SU-DHL-6 (cell line): Measurements from ENCODE around the gene OASL.

ENCODE experiments used
- H2AFZ ChIP-seq: fragments of 200-600 bp; sonication (generic); 2 replicates; pipeline ENCODE4 v1.6.1; 2014; ENCODE audit warnings: low read depth, mild to moderate bottlenecking, moderate library complexity, mixed read lengths, antibody characterized with exemption, low read length; ENCODE audit not compliant: severe bottlenecking
- H3F3A ChIP-seq: fragments of 200-600 bp; shearing (Covaris generic); 2 replicates; pipeline ENCODE4 v1.6.0; 2016; ENCODE audit warnings: antibody characterized with exemption, mild to moderate bottlenecking; ENCODE audit not compliant: insufficient read depth
- H3K27ac ChIP-seq: fragments of 200-600 bp; sonication (generic); 2 replicates; pipeline ENCODE4 v1.5.1; 2016; ENCODE audit warnings: low read depth, mild to moderate bottlenecking, low read length, moderate library complexity, mixed read lengths
- H3K27me3 ChIP-seq: fragments of 200-600 bp; sonication (generic), shearing (Covaris generic); 2 replicates; pipeline ENCODE4 v1.6.0; 2014; ENCODE audit warnings: mild to moderate bottlenecking, low read length
- H3K36me3 ChIP-seq: fragments of 200-600 bp; sonication (generic); 2 replicates; pipeline ENCODE4 v1.6.1; 2014; ENCODE audit warnings: mild to moderate bottlenecking, low read length, mixed read lengths
- H3K4me2 ChIP-seq: fragments of 300-600, 200-600 bp; shearing (Covaris generic), sonication (generic); 2 replicates; pipeline ENCODE4 v1.6.0; 2014; ENCODE audit warnings: low read length, low read depth, mild to moderate bottlenecking; ENCODE audit not compliant: poor library complexity, severe bottlenecking
- H3K4me3 ChIP-seq: fragments of 200-600 bp; sonication (generic); 2 replicates; pipeline ENCODE4 v1.5.1; 2014; ENCODE audit warnings: antibody characterized with exemption, low read length, mild to moderate bottlenecking, mixed read lengths; ENCODE audit not compliant: insufficient read depth, poor library complexity, severe bottlenecking
- H3K79me2 ChIP-seq: fragments of 200-600 bp; sonication (generic); 2 replicates; pipeline ENCODE4 v1.6.1; 2014; ENCODE audit warnings: mild to moderate bottlenecking, low read length, moderate library complexity; ENCODE audit not compliant: insufficient read depth
- H3K9ac ChIP-seq: fragments of 200-600 bp; sonication (generic); 2 replicates; pipeline ENCODE4 v1.7.0; 2014; ENCODE audit warnings: mild to moderate bottlenecking, low read length
- H3K9me2 ChIP-seq: fragments of 200-600 bp; sonication (generic); replicated peaks from 2 replicates; pipeline ENCODE4 v1.6.1; 2014; ENCODE audit warnings: low read length; ENCODE audit not compliant: insufficient read depth
- H3K9me3 ChIP-seq: fragments of 200-600 bp; sonication (generic); 2 replicates; pipeline ENCODE4 v1.6.1; 2014; ENCODE audit warnings: low read length, mixed read lengths; ENCODE audit not compliant: insufficient read depth
- H4K20me1 ChIP-seq: fragments of 200-600 bp; sonication (generic); 2 replicates; pipeline ENCODE4 v1.6.1; 2014; ENCODE audit warnings: low read depth, mild to moderate bottlenecking, antibody characterized with exemption, low read length, moderate library complexity, mixed read lengths
- CTCF ChIP-seq: fragments of 200-600 bp; sonication (generic); IDR thresholded peaks from one replicate; pipeline ENCODE4 v1.5.1; 2017; ENCODE audit warnings: antibody characterized with exemption, mild to moderate bottlenecking, low read length, moderate library complexity; ENCODE audit not compliant: insufficient read depth, poor library complexity, severe bottlenecking
- EZH2phosphoT487 ChIP-seq: fragments of 200-600 bp; sonication (generic), shearing (Covaris generic); conservative IDR thresholded peaks from 2 replicates; pipeline ENCODE4 v1.6.1; 2018; ENCODE audit warnings: mild to moderate bottlenecking, antibody characterized with exemption, low read length, moderate library complexity, mixed read lengths

OASL gene

GRCh38 chr12:121033625-121034349, 5.3 kb downstream of the OASL start:
- TF ChIP-seq CTCF (no peak), EZH2phosphoT487 (no peak)
- H3K27me3 ChIP-seq, result no peaks in the 10 kb centered on the region
- no peak overlapping the region for H3K27ac ChIP-seq
- H4K20me1 ChIP-seq, result no peaks in the 10 kb centered on the region
- H3K9ac ChIP-seq, result no peak overlapping the region
- no peaks in the 10 kb centered on the region for H3F3A ChIP-seq
- H2AFZ ChIP-seq, result no peak overlapping the region
- no peaks in the 10 kb centered on the region for H3K9me3 ChIP-seq
- H3K4me2 ChIP-seq, result no peak overlapping the region
- no peaks in the 10 kb centered on the region for H3K36me3 ChIP-seq
- H3K79me2 ChIP-seq, result no peaks in the 10 kb centered on the region
- H3K4me3 ChIP-seq, result no peak overlapping the region
- no peaks in the 10 kb centered on the region for H3K9me2 ChIP-seq

DNA sequence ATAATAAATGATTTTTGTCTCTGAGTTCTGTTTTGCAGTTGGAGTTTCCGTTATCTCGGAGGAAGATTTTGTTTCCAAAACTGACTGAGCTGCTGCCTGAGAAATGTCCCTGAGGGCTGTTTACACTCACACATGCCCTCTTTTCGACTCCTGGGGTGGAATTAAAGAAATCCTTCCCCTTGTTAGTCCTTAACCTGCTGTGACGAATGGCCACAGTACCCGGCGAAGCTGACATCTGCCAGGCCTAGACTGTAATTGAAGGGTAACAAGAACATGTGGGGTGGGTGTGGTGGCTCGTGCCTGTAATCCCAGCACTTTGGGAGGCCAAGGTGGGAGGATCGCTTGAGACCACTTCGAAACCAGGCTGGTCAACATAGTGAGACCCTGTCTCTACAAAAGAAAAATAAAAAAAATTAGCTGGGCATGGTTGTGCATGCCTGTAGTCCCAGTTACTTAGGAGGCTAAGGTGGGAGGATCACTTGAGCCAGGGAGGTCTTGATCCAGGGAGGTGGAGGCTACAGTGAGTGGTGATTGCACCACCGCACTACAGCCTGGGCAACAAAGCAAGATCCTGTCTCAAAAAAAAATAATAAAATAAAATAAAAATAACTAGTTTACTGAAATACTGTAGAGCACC, 8.4 kb downstream of the OASL start:
- TF ChIP-seq EZH2phosphoT487 (no peak), CTCF (no peak)
- H3K4me2 ChIP-seq, result no peak overlapping the region
- no peaks in the 10 kb centered on the region for H3K9me2 ChIP-seq
- H3F3A ChIP-seq, result no peaks in the 10 kb centered on the region
- H3K36me3 ChIP-seq, result no peaks in the 10 kb centered on the region
- H3K27me3 ChIP-seq, result no peaks in the 10 kb centered on the region
- no peaks in the 10 kb centered on the region for H3K79me2 ChIP-seq
- no peak overlapping the region for H3K4me3 ChIP-seq
- no peaks in the 10 kb centered on the region for H3K9me3 ChIP-seq
- no peak overlapping the region for H3K27ac ChIP-seq
- H2AFZ ChIP-seq, result no peak overlapping the region
- no peak overlapping the region for H3K9ac ChIP-seq
- no peaks in the 10 kb centered on the region for H4K20me1 ChIP-seq

DNA sequence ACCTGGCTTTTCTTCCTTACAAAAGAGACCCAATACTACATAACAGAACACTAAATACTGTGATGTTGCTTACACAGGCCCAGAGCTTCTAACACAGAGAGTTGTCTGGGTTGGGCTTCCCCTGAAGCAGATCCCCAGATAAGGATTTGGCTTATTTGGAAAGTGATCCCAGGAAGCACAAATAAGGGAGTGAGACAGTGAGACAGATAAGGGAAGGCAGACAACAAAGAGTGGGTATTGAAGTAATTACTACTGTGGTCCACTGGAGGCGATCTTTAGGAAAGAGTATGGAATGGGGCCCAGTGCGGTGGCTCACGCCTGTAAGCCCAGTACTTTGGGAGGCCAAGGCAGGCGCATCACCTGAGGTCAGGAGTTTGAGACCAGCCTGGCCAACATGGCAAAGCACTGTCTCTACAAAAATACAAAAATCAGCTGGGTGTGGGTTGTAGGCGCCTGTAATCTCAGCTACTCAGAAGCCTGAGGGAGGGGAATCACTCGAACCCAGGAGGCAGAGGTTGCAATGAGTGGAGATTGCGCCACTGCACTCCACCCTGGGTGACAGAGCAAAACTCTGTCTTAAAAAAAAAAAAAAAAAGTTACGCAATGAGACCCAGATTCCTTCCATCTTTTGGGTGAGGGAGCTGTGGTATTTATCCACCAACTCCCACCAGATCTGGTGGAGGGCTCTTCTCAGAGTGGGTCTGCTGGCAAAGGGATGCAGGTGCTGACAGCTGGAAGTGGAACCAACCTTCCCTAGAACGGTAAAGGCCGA, 12.6 kb downstream of the OASL start:
- no peak overlapping the region for H3K4me2 ChIP-seq
- no peak overlapping the region for H3K4me3 ChIP-seq

More for the DNA sequence above, 12.6 kb downstream of the OASL start:
- H2AFZ ChIP-seq, result no peak overlapping the region
- H3F3A ChIP-seq, result no peaks in the 10 kb centered on the region
- no peaks in the 10 kb centered on the region for H4K20me1 ChIP-seq
- H3K27ac ChIP-seq, result no peak overlapping the region
- H3K9me2 ChIP-seq, result no peaks in the 10 kb centered on the region
- H3K9ac ChIP-seq, result no peak overlapping the region
- H3K79me2 ChIP-seq, result no peaks in the 10 kb centered on the region
- H3K9me3 ChIP-seq, result no peaks in the 10 kb centered on the region
- H3K27me3 ChIP-seq, result no peaks in the 10 kb centered on the region
- no peaks in the 10 kb centered on the region for H3K36me3 ChIP-seq
- no peak for TF ChIP-seq CTCF
- no peak for TF ChIP-seq EZH2phosphoT487
